ENCODE measurements around the gene ZNF385B.

The ZNF385B gene

DNA sequence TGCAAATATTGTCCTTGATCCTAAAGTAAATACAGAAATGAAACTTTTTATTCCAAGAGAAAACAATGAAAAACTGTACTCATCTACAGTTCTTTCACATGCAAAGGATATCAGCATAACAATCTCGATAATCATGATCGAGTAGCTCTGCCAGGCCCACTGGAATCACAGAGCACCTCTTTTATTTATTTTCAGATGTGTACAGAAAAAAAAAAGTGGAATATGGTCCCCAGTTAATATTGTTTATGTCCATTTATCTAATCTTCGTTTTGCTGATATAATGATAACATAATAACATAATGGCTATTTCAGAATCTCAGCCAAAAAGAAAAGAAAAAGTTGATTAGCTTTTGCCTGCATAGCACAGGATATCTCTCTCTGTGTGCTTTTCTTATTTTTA, 6.5 kb downstream of the ZNF385B start:
- no peak for DNase-seq

DNA sequence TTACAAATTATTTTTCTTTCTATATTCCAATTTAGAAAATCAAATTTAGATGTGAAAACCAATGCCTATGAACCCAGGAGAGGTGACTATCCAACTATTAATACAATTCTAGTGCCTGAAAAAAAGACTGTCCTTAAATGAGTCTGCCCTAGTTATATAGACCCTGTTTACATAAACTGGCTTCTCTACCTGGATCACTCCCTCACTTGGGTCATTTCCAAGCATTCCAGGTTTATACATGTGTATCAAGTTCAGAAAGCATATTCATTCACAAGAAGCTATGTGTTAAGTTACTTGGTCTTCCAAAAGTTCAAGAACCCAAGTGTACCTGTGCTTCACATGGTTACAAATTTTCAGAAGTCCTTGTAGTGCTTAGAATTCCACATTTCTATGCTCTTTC, 8.3 kb downstream of the ZNF385B start:
- no peak for DNase-seq

DNA sequence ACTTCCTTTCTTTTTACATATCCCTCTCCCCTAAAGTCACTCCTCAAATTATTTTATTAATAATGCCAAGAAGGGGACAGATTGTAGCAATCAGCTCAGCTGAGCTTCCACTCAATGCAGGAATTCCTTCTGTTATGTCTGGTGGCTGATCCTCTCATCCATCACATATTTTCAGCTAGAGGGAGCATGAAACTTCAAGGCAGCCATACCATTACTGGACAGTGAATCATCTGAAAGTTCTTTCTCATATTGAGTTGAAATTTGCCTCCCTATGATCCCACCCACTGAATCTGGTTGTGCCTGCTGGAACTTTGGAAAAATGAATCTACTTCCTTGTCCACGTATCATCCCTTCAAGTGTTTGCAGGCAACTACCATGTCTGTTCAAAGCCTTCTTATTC, 11.2 kb downstream of the ZNF385B start:
- DNase-seq: no peak

DNA sequence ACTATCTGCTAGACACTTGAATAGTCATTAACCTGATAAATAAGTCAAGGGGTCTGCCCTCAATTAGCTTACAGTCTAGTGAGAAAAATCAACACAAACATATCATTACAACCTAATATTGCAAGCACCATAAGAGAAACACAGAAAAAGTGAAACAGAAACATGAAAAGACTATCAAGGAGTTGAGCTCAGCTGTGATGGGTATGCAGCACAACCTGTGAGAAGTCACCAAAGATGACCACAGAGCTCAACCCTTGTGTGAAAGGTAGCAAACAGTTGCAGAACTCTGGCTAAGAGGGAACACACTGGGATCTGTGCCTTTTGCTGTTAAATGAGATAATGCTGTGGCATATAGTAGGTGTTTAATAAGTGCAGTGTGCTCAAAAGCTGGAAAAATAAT, 11.7 kb downstream of the ZNF385B start:
- DNase-seq: no peak

DNA sequence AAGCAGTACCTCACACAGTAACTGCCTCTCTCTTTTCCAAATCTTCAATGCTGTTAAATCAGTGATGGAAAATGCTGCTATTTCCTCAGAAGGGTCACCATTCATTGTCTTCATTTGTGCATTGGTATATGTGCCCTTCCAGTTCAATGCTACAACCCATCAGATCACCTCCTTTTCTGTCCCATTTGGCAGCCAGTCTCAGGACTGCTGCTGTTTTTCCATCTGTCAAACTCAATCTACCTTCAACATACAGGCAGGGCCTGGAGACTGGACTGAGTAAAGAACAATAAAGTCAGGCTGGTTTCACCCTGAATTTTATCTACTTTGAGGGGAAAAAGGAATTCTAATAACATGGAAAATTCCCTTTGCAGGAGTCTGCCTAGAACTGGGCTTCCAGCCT, 17.9 kb downstream of the ZNF385B start:
- no peak for DNase-seq

DNA sequence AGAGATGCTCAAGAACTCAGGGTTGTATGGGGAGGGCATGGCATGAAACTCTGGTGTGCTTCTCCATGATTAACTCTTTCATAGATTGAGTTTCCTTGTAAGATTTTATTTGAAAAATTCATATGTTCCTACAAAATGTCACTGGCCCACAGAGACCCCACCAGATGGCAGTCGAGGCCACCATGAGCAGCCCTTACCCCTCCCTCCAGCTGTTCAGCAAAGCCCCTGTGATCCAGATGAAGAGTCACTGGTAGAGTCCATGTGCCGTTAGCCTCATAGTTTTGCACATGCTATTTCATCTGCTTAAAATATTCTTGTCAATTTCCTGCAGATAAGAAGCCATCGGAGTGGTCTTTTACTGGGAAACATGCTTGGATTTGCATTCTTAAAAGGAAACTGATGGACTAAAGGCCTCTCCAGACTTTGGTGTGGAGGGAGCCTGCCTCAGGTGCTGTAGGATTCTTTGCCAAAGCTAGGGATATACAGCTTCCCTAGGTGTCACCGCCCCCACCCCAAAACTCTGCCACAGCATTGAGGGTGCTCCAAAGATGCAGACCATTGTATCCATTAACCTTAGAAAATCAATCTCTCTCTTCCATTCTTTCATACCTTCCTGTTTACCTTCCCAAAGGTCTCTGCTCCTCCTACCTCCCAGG, 18.8 kb downstream of the ZNF385B start:
- no peak for DNase-seq

DNA sequence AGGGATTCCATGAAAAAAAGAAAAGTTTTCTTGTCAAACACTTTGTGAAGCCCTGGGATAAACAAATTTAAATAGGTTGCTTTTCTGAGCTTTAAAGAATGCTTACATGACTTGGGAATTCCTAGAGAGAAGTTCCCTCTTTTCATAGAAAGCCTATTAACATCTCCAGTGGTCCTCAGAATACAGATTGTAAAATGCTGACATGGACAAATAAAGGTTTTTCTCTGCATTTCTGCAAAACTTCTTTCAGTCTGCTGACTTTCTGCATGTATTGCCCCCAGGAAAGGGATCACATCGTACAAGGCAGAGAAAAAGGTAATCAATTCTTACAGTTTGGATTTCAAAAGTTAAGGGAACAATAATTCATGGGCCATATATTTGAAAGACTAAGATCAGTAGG, 20.6 kb downstream of the ZNF385B start:
- DNase-seq: no peak

DNA sequence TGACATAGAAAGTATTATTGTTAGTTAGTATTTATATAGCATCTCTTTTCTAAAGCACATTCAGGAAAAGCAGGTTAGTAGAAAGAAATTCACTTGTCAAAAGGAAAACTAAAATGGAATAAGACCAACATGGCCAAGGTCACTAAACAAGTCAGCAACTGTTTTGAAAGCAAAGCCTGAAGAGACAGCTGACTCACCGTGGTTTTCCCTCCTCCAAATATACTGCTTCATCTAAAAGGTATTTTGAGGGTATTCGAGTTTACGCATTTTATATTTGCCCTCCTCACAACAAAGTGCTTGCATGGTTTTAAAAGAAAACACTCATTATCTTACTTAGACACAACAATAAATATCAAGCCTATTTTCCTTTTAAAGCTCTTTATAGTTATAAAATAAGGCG, 24.0 kb downstream of the ZNF385B start:
- DNase-seq: no peak

DNA sequence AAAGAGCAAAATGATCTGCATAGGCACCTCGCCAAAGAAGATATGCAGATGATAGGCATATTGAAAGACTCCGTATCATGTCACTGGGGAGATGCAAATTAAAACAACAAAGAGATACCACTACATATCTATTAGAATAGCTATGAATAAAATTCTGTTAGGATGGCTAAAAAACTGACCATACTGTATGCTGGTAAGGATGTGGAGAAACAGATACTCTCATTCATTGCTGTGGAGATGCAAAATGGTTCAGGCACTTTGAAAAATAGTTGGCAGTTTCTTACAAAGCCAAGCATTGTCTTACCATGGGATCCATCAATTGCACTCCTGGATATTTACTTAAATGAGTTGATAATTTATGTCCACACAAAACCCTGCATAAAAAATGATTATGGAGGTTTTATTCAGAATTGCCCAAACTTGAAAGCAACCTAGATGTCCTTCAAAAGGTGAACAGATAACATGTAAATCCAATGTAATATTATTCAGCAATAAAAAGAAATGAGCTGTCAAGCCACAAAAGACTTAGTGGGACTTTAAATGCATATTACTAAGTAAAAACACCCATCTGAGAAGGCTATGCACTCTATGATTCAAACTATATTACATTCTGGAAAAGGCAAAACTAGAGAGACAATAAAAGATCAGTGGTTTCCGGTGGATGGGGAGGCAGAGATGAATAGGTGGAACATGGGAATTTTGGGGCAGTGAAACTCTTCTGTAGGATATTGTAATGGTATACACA, 31.2 kb downstream of the ZNF385B start:
- DNase-seq: no peak

DNA sequence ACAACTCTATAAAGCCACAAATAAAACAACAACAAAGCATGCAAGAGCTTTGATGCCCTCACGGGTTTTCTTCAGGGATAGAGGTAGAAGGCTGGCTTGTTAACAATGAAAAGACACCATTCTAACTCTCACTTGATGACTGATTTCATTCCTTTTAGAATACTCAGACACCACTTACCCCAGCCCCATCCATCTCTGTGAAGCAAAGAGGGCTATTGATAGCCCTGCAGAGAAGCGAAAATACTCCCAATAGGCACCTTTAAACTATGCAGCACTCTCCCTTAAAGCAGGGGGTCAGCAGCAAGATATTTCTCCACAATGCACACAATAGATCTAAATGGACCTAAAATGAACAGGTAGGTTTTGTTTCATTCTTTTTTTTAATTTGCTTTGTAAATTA, 35.1 kb downstream of the ZNF385B start:
- no peak for DNase-seq

DNA sequence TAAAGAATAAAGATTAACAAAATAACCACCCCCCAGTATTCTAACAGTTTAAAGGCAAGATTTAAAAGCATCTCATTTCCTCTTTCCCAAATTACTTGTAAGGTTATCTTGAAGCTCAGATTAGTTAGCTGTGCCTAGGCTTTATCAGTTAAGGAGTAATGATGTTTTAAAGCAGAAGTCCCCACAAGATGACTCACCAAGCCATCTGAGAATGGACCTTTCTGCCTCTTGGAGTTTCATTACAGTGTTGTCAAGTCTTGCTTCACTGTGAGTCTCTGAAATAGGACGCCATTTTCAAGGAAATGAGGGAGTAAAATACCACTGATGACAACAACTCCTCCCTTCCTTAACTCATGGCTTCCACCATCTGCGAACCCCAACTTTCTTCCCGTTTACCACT, 35.9 kb downstream of the ZNF385B start:
- DNase-seq: no peak

DNA sequence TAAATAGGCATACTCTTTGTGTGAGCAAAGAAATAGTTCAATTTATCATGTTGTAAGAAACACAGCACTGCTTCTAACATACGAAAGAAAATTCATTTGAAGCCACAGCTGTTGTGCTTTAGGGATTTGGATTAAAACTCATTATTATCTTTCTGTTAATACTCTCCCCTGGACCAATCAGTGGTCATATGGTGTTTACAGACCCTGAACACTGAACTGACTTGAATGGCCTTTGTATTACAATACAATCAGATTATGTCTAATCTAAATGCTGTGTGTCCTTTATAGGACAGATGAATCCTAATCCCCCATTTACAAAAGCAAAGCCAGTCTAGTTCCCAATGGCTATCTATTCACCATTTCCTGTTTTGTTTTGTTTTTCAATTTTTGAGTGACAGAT, 36.5 kb downstream of the ZNF385B start:
- no peak for DNase-seq

DNA sequence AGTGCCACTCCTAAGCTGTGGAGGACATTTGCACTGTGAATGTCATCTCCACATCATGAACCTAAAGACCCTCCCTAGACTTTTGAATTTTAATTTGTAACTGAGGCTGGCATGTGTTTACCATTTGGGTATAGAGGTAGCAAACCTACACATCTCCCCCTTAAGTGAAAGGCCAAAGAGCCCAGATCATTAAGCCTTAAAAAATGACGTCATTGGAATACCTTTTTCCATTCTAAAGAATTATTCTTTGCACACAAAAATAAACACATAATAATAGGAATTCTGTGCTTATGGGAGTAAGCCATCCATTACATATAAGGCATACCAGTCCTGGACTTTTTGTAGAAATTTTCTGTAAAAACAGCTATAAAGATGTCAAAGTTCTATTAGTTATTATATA, 38.9 kb downstream of the ZNF385B start:
- DNase-seq: no peak

DNA sequence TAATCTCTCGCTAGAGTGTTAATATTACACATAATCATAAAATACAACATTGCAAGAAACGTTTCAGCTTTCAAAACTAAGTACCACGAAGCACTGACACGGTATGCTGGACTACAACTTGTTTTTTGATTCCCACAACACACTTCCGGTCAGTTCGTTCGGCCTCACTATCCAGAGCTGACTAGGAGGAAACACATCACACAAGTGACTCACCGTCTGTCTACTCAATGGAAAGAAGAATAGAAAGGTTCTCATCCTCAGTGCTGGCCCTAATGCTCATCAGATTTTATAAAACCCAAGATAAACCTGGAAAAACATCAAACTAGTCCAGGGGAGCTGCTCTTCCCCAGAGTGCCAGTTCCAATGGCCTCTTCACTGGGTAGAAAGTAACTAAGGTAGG, 42.9 kb downstream of the ZNF385B start:
- no peak for DNase-seq

DNA sequence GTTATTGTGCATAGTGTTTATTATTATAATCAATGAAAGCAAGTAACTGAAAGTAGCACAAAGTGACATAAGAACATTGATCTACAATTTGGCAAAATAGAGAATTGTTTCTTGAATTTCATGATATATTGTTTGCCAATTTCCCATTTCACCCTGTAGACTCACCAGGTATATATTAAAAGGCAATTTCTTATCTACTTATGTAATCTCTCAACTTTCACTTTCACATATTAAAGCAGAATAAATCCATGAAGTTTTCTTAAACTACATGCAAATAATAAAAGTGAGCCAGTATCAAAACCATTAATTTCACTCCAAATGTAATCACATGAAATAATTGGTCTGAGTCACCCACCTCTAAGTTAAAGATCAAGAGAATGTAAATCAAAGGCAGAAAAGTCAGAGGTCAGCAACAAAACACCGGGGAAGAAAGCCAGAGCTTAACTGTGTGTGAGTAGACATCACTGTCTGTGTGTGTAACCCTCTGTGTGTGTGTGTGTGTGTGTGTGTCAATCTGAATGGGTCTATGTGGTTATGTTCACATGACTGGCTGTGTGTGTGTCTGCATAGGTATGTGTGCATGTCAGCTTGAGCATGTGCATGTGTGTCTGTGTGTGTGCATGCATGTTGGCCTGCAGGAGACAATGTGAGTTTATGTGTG, 44.1 kb downstream of the ZNF385B start:
- DNase-seq: no peak

DNA sequence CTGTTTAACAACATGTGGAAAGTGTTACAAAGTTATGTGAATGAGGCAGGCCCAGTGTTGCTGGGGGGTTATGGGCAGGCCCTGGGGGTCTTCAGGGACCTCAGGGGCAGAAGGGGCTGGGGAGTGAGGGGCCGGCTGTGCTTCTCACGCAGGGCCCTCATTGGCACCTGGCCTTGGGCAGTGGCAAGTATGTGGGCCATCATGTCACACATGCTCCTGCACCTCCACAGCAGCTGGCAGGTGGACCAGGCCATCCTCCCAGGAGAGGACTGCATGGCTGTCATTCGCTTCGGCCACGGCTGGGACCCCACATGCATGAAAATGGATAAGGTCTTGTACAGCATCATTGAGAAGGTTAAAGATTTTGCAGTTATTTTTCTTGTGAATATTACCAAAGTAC, 47.4 kb downstream of the ZNF385B start:
- no peak for DNase-seq

DNA sequence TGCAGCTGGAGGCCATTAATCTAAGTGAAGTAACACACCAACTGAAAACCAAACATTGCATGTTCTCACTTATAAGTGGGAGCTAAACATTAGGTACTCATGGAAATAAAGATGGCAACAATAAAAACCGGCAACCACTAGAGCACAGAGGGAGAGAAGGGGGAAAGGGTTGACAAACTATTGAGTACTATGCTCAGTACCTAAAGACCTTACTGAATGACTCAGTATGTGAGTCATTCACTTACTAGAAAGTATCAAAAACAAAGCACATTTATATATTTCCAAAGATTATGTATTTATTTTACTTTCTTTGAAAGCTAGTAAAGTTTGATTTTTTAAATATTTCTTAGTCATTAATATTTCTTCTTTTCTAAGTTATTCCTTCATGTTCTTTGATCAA, 48.9 kb downstream of the ZNF385B start:
- DNase-seq: no peak

DNA sequence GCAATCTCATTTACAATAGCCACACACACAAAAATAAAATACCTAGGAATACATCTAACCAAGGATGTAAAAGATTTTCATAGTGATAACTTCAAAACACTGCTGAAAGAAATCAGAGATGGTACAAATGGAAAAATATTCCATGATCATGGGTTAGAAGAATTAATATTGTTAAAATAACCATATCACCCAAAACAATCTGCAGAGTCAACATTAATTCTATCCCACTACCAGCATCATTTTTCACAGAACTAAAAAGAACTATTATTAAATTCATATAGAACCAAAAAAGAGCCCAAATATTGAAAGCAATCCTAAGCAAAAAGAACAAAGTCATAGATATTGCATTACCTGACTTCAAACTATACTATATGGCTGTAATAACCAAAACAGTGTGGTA, 50.4 kb downstream of the ZNF385B start:
- DNase-seq: no peak

DNA sequence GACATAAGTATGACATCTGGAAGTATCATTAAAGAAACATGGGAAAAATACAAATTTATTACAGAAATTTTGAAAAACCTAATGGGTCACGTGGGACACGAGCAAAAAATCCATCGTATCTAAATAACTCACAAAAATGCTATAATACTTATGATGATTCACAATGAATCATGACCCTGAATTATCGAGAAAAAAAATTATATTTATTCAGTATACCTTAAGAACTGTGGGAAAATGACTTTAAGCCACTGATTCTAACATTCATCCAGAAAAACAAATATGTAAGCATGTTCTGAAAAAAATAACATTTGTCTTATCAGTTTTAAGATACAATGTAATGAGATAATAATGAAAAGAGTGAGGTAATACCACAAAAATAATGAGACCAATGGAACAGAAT, 51.8 kb downstream of the ZNF385B start:
- no peak for DNase-seq

DNA sequence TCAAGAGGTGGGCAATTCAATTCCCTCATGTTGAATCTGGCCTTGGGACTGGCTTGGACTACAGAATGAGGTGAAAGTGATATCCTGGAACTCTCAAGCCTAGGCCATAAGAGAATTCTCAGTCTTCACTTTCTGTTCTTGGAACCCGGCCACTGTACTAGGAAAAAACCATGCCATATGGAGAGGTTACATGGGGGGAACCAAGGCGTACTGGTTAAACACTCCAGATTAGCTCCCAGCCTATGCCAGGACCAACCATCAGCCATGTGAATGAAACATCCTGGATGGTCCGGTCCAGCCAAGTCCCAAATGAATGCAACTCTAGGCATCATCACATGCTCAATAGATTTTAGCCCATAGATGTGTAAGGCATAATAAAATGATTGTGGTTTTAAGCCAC, 56.4 kb downstream of the ZNF385B start:
- no peak for DNase-seq

DNA sequence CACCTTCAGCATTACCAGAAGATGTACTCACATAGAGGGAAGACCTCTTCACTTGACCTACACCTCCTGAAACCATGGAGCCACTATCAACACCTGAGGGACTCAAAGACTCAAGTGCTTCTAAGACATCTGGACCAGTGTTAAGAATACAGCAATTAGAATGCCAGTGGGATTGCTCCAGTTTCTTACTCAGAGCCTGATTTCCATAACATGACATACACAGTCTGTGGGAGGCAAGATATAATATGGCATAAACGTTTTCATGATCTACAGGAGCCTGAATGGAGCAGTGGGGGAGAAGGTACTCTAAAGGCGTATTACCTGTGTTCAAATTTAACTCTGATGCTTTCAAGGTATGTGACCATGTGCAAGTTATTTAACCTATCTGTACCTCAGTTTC, 57.2 kb downstream of the ZNF385B start:
- DNase-seq: no peak

DNA sequence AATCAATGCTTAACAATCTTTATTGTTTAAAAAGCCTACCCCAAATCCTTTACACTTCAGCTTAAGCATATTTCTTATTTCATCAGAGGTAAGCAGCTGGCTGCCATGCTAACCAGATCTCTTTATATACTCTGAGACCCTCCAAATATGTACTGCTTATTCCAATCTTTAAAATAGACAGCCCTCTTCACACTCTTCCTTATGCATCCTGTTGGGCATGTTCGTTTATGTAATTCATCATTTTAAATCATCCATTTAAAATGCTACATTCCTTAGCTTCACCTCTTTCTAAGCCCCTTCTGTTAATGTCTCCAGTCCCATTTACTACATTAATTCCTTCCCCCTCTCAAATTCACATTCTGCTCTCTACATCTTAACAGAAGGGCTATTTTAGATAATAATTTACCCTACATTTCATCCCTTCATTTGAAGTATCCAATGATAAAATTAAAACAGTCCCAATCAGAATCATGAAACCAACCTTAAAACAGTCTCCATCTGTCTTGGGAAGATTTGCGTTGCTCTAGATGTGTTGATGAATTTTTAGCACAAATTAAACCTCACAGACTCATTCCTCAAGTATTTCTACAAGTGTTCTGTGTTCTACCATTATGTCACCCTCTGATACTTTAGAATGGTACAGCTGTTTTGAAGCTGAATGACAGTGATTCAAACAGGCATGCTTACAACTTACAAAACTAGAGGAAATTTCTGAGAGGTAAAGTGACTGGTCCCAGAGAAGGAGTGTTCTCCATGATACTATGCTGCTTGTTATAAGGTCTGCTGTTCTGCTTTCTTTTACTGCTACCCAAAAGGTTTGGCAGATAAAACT, 59.1 kb downstream of the ZNF385B start:
- DNase-seq: no peak

DNA sequence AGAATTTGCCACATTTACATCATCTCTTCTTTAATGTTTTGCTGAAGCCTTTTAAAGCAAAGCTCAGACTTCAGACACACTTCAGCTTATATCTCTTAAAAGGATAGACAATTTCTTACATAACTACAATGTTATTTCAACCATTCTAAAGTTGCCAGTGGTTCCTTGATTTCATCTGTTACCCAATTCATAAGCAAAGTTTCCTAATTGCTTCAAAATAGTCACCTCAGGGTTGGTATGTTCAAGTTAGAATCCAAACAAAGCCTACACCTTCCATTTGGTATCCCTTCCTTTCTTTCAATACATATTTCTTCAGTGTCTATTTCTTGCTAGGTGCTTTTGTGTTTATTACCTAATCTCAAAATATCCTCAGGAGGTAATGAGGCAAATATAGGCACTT, 60.6 kb downstream of the ZNF385B start:
- no peak for DNase-seq

Data from midbrain (tissue), 1 donor.